Measurements from ENCODE around the gene NFIB. TPM values are rescaled to one million over a fixed set of nuclear protein-coding genes. Genes with fewer than 3 reads are reported as not detected.
A peak's percentile ranks its signal among the peaks of the same experiment; 100 is the strongest.

Gene NFIB
- total RNA-seq, 1 donor from 2014 or later, result 11.6 TPM

DNA sequence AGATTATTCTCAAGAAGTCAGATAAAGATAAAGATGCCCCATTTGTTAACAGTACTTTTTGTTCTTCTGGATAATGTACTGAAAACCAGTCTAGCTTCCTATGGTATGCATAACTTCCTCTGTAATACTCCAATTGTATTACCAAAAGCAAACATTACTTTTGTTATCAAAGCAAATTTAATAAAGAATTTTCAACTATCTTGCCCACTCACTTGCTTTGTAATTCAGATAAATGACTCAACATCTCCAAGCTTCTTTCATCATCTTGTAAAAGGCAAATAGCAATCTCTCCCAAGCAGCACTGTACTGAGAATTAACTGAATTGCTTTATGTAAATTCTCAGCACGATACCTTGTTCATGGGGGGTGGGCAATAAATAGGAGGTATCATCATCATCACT lies 98.3 kb downstream of the NFIB start:
- Histone ChIP-seq H3K4me3 (ENCODE audit: low read depth, low read length) (no peak overlapping the region), H3K27me3 (ENCODE audit: control insufficient read depth, insufficient read depth, low read length) (no peaks in the 10 kb centered on the region), H3K36me3 (ENCODE audit: control insufficient read depth, insufficient read depth, low read length) (no peaks in the 10 kb centered on the region)
- FAIRE-seq, result no peak
- TF ChIP-seq, protein P1, sequence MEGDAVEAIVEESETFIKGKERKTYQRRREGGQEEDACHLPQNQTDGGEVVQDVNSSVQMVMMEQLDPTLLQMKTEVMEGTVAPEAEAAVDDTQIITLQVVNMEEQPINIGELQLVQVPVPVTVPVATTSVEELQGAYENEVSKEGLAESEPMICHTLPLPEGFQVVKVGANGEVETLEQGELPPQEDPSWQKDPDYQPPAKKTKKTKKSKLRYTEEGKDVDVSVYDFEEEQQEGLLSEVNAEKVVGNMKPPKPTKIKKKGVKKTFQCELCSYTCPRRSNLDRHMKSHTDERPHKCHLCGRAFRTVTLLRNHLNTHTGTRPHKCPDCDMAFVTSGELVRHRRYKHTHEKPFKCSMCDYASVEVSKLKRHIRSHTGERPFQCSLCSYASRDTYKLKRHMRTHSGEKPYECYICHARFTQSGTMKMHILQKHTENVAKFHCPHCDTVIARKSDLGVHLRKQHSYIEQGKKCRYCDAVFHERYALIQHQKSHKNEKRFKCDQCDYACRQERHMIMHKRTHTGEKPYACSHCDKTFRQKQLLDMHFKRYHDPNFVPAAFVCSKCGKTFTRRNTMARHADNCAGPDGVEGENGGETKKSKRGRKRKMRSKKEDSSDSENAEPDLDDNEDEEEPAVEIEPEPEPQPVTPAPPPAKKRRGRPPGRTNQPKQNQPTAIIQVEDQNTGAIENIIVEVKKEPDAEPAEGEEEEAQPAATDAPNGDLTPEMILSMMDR (IDR thresholded peaks at IDR 0.05; ENCODE audit: insufficient read depth, low read length, severe bottlenecking), result no peak
- DNase-seq (ENCODE audit: low read depth), result peak; percentile 79

DNA sequence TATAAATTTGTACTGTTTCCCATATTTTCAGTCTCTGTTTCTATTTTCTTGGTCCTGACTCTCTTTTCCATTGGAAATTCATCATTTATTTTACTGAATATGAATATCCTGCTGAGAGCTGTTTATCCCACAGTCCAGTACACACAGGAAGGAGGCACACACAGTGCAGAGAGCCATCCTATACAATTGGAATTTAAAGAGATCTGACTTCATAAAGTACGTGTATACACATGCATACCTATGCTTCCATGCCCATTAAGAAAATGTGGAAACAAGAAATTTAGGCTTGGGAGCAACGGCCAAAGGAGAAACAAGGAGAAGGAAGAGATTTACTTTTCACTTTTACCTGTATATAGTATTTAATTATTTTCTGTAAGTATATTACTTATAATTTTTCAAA lies 99.2 kb downstream of the NFIB start:
- TF ChIP-seq, protein P1 (IDR thresholded peaks at IDR 0.05; ENCODE audit: insufficient read depth, low read length, severe bottlenecking), result no peak

DNA sequence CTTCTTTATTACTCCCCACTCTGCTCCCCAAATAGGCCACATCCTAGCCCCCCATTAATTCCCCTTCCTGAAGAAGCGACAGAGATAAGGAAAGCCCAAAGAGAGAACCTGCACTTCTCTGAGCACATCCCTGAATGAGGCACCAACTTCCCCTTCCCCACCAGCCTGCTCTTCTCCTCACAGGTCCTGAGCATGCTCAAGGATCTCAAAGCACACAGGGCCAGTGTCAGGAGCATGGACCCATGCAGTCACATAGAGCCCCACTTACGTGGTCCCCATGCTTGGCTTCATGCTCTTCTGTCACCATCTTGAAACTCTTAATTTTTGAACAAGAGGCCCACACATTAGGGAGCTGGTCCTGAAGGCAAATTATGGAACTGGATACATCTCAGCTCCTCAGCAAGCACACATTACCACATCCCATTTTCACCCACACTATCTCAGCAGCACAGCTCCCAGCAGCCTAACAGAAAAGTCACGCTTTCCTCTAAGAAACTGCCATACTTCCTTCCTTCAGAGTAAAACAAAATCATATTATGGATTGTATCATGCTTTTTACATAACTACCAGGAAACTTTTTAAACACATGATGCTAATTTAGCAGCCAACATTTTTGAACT lies 99.8 kb downstream of the NFIB start:
- Histone ChIP-seq H3K27me3 (ENCODE audit: control insufficient read depth, insufficient read depth, low read length) (no peaks in the 10 kb centered on the region), H3K36me3 (ENCODE audit: control insufficient read depth, insufficient read depth, low read length) (no peaks in the 10 kb centered on the region), H3K4me3 (ENCODE audit: low read depth, low read length) (no peak overlapping the region)
- TF ChIP-seq, protein P1 (IDR thresholded peaks at IDR 0.05; ENCODE audit: insufficient read depth, low read length, severe bottlenecking), result no peak
- DNase-seq (ENCODE audit: low read depth) (no peak), FAIRE-seq (no peak)

More for the DNA sequence above, 99.2 kb downstream of the NFIB start:
- DNase-seq (ENCODE audit: low read depth) (peak; percentile 65), FAIRE-seq (no peak)
- Histone ChIP-seq H3K27me3 (ENCODE audit: control insufficient read depth, insufficient read depth, low read length) (no peaks in the 10 kb centered on the region), H3K36me3 (ENCODE audit: control insufficient read depth, insufficient read depth, low read length) (no peaks in the 10 kb centered on the region), H3K4me3 (ENCODE audit: low read depth, low read length) (no peak overlapping the region)

DNA sequence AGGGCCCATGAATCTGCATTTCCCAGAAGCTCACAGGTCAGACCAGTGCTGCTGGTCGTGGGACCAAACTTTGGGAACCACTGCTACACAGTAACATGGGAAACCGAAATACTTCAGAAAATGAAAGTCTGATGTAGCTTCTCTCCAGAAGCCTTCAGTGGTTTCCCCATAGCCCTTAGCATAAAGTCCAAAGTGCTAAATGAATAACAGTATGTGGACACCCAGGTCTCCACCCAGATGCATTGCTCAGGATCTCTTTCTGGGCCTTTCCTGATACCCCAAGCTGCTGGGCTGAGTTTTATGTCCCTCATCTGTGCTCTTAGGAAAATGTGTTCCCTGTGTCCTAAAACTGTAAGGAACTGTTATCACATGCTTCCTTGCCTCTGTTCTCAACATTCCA lies 100.4 kb downstream of the NFIB start:
- H3K27me3 ChIP-seq (ENCODE audit: control insufficient read depth, insufficient read depth, low read length), result no peaks in the 10 kb centered on the region
- no peaks in the 10 kb centered on the region for H3K36me3 ChIP-seq (ENCODE audit: control insufficient read depth, insufficient read depth, low read length)
- DNase-seq (ENCODE audit: low read depth) (no peak), FAIRE-seq (peak; percentile 47)
- TF ChIP-seq, protein P1 (IDR thresholded peaks at IDR 0.05; ENCODE audit: insufficient read depth, low read length, severe bottlenecking), result no peak
- H3K4me3 ChIP-seq (ENCODE audit: low read depth, low read length), result no peak overlapping the region

DNA sequence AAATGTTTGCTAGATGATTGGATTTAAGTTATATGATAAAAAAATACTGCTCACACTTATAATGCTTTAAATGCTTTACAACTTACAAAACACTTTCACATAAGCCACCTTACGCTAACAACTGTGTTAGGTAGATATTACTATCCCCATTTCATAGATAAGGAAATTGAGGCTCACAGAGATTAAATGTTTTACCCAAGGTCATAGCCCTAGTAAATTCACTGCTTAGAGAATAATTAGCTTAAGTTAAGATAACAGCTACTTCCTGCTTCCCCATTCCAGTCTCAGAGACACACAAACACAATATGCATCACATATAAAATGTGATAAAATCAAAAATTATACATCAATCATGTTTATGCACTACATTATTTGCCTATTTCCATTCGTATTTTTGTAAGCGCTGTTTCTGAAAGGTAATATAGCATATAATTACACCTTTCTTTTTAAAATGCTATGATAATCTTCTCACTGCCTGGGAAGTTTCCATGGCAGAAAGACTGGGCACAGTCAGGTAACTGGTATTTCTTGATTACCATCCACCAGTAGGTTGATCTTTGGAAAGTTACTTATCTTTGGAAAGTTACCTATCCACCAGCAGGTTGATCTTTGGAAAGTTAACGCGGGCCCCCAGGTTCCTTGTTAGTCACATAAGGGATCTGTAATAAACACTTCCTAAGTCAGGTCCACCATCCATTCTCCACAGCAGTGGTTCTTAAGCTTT lies 101.1 kb downstream of the NFIB start:
- Histone ChIP-seq H3K27me3 (ENCODE audit: control insufficient read depth, insufficient read depth, low read length) (no peaks in the 10 kb centered on the region), H3K4me3 (ENCODE audit: low read depth, low read length) (no peak overlapping the region), H3K36me3 (ENCODE audit: control insufficient read depth, insufficient read depth, low read length) (no peaks in the 10 kb centered on the region)
- FAIRE-seq (no peak), DNase-seq (ENCODE audit: low read depth) (no peak)
- TF ChIP-seq, protein P1 (IDR thresholded peaks at IDR 0.05; ENCODE audit: insufficient read depth, low read length, severe bottlenecking), result no peak

All from bronchial epithelial cell (primary cell).